ENCODE measurements around the gene MSRB2. TPM values are rescaled to one million over a fixed set of nuclear protein-coding genes. Genes with fewer than 3 reads are reported as not detected.

Gene MSRB2
- 7.7 to 18.6 TPM (median 16.1 TPM) in 5 replicates for total RNA-seq (2022; extraction: Qiagen RNA extraction)

DNA sequence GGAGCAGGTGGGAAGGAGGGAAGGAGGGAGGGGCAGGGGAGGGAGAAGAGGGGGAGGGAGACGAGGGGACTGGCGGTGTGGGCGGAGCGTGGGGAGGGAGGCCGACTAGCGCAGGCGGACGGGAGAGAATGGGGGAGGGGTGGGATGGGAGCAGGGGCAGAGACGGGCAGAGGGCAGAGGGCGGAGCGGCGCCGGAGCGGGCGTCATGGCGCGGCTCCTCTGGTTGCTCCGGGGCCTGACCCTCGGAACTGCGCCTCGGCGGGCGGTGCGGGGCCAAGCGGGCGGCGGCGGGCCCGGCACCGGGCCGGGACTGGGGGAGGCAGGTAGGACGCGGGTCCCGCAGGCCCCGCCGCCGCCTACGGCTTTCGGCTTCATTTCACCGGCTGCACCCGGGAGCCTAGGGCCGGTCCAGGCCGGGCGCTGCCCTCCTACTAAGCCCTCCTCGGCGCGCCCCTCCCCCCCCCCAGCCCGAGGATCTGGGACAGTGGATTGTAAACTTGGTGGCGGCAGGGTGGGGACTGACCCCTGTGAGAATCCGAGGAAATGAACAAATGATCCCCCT, at the start of gene MSRB2:
Gene MSRB2, plus strand, starts transcription at position 176 of the 562 bp plus-strand sequence. Its CDS starts 30 bp downstream, at position 206.

Other genes with a start within 250 kb of the MSRB2 start
- 0.38 to 0.83 TPM (median 0.55 TPM) in 5 replicates for gene ARMC3, start 167.5 kb upstream of the MSRB2 start, total RNA-seq (2022; extraction: Qiagen RNA extraction)
- gene PTF1A, start 96.7 kb downstream of the MSRB2 start, total RNA-seq (2022; extraction: Qiagen RNA extraction): not detected in 5 replicates
- 0.03 to 0.09 TPM (median 0.07 TPM) in 3 of 5 replicates, not detected in the others for gene C10orf67, start 249.2 kb downstream of the MSRB2 start, total RNA-seq (2022; extraction: Qiagen RNA extraction)